ENCODE measurements around the gene ITGA8.

DNA sequence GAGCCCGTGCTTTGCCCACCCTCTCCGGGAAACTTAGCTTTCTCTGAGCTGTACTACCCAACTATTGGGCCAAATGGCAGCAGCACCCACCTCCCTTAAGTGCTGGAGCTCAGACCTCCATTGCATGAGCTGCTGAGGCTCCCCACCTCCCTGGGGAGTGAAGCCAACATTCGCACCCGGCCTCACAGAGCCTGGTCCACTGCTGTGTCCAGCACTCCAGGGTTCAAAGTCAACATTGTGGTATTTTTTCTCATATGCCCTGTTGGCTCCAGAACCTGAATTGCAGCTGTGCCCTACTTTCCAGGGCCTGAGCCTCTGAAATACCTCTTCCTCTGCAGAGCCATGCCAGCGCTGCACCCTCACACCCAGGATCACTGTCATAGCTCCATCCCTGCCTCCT lies 29.7 kb downstream of the ITGA8 start:
- TF ChIP-seq CTCF (IDR thresholded peaks at IDR 0.05; ENCODE audit: low read length) (no peak), EZH2 (IDR thresholded peaks at IDR 0.05; ENCODE audit: borderline replicate concordance, low read length) (no peak)

All from OCI-LY1 (cell line).